Panc1 (cell line): ENCODE results near the gene LHPP. TPM values are rescaled to one million over a fixed set of nuclear protein-coding genes. Genes with fewer than 3 reads are reported as not detected.

Experiments
- ATAC-seq: fragments of 200-7000 bp; cut with Tn5 transposase; 2 replicates; pipeline ENCODE4 v1.9.1; 2020; ENCODE audit warnings: mild to moderate bottlenecking, moderate library complexity
- BruUV-seq: library from RNA; stranded (reverse); fragments of 400-500 nt; replicated peaks from 2 replicates; lab custom pipeline; 2021; lab: Mats Ljungman, UMichigan
- CTCF ChIA-PET: fragments of 300-600 bp; sonication (Branson Sonifier 250); formaldehyde crosslinking; loops from one replicate; lab custom pipeline; 2022; ENCODE audit warnings: antibody characterized with exemption; lab: Charles Lee
- POLR2A ChIA-PET: fragments of 300-600 bp; sonication (Branson Sonifier 250); formaldehyde crosslinking; loops from one replicate; lab custom pipeline; 2022; ENCODE audit warnings: antibody characterized with exemption; lab: Charles Lee
- DNase-seq: peaks from one replicate; pipeline ENCODE4 v3.0.0-alpha.2; 2010; ENCODE audit warnings: low read depth, low spot score
- H3K27ac ChIP-seq: 2 replicates; pipeline ENCODE4 v1.5.1; 2011; ENCODE audit warnings: mild to moderate bottlenecking, low read length, inconsistent platforms
- H3K27me3 ChIP-seq: fragments of 200-500 bp; sonication (Bioruptor generic); 2 replicates; pipeline ENCODE4 v1.6.0; 2014; ENCODE audit warnings: low read length, inconsistent platforms; ENCODE audit not compliant: control insufficient read depth, insufficient read depth
- H3K36me3 ChIP-seq: fragments of 200-500 bp; sonication (Bioruptor generic); 2 replicates; pipeline ENCODE4 v1.5.1; 2014; ENCODE audit warnings: inconsistent platforms, mild to moderate bottlenecking, low read length, moderate library complexity; ENCODE audit not compliant: control insufficient read depth, insufficient read depth
- H3K4me1 ChIP-seq: 2 replicates; pipeline ENCODE4 v1.5.1; 2011; ENCODE audit warnings: inconsistent platforms, mild to moderate bottlenecking, low read length, moderate library complexity; ENCODE audit not compliant: control insufficient read depth, insufficient read depth
- H3K4me3 ChIP-seq, 2 experiments: 2 replicates each; pipeline ENCODE4 v1.5.1; 2011 to 2012; ENCODE audit warnings: low read depth in 2 of 2, low read length in 2 of 2, mild to moderate bottlenecking in 2 of 2, inconsistent platforms in 1 of 2, moderate library complexity in 1 of 2
- H3K9me3 ChIP-seq: fragments of 200-500 bp; sonication (Bioruptor generic); 2 replicates; pipeline ENCODE4 v1.5.1; 2014; ENCODE audit warnings: low read depth, mild to moderate bottlenecking, inconsistent platforms, low read length, moderate library complexity; ENCODE audit not compliant: control insufficient read depth, insufficient read depth
- POLR2AphosphoS5 ChIP-seq: IDR thresholded peaks from 2 replicates; pipeline ENCODE4 v1.6.1; 2012; ENCODE audit warnings: mild to moderate bottlenecking, low read depth, low read length, moderate library complexity
- SIN3A ChIP-seq: IDR thresholded peaks from 2 replicates; pipeline ENCODE4 v1.6.1; 2012; ENCODE audit warnings: low read depth, mild to moderate bottlenecking, low read length, moderate library complexity, borderline replicate concordance; ENCODE audit not compliant: insufficient read depth
- TCF7L2 ChIP-seq: IDR thresholded peaks from 2 replicates; pipeline ENCODE4 v1.6.1; 2011; ENCODE audit warnings: mild to moderate bottlenecking, low read depth, low read length, inconsistent platforms
- in situ Hi-C: cut with HindIII; loops from 2 replicates; pipeline ENCODE4 v1.10.0; 2016; ENCODE audit warnings: low sequenced_read_pairs, low pct_unique_long_range_greater_than_20kb
- intact Hi-C: fragments of 100-400 bp; cut with micrococcal nuclease; formaldehyde crosslinking; loops from one replicate; pipeline ENCODE4 v1.10.0; 2022; ENCODE audit not compliant: unreplicated experiment
- total RNA-seq: library from RNA; stranded (reverse); gene quantifications from one replicate; pipeline ENCODE4 v1.2.1, GENCODE V29; 2021; ENCODE audit not compliant: unreplicated experiment
- TF ChIP-seq, protein P1 (sequence below): fragments of 450-650 bp; IDR thresholded peaks from 2 replicates; pipeline ENCODE4 v1.5.1; 2017; ENCODE audit warnings: mild to moderate bottlenecking
- TF ChIP-seq, protein P2 (sequence below), 2 experiments: IDR thresholded peaks; 2 replicates each; pipeline ENCODE4 v1.6.1; 2011 to 2012; ENCODE audit warnings: low read depth in 2 of 2, control low read depth in 1 of 2, low read length in 1 of 2, mild to moderate bottlenecking in 1 of 2, moderate library complexity in 1 of 2; ENCODE audit not compliant: insufficient read depth in 1 of 2

Gene LHPP
- total RNA-seq, 1 experiment from 2014 or later = 15.0 TPM

DNA sequence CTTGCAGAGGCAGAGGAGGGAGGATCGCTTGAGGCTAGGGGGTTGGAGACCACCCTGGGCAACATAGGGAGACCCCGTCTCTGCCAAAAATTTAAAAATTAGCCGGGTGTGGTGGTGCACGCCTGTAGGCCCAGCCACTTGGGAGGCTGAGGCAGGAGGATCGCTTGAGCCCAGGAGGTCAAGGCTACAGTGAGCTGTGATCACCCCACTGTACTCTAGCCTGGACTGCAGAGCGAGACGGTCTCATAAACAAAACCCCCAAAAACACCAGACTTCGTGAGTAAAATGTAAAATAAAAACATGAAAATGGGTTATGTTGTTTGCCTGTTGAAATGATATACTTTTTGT lies 699 bp downstream of the LHPP start:
- H3K27ac ChIP-seq = peak overlapping the region; percentile 18; the same call in 1 of the 2 replicates
- POLR2A ChIA-PET = no interaction called here

DNA sequence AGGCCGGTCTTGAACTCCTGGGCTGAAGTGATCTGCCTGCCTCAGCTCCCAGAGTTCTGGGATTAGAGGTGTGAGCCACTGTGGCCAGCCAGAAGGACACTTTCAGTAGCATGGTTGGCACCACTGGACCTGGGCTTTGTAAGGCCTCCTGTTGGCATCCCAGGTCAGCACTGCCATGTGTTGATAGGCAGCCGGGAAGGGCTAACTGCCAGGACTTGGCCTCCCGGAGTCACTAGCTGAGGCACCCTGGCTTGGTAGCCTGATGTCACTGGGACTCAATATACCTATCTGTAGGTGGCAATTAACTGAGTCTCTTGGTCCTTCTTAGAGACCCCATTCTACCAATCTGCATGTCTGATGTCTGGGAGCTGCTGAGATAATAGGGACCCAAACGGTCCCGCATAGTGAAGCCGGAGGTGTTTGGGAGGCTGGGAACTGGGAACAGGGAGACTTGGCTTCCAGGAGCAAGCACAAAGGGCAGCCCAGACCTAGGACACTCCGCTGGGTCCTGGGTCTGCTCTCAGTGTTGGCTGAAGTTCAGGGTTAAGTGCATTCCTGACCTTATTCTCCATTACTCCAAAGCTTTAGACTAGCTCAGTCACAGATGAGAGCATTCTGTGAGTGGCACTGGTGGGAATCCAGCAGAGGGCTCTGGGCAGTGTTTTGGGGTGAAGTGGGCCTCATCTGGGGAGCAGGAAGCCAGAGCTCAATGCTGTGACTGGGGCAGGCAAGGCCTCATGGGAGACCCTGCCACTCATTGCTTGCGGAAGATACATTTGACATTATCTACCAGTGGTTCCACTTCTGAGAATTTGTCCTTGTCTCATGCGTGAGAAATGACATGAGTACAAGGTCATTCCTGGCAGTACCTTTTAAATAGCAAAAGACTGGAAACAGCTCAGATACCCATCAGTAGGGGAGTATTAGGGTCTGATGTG lies 2.7 kb downstream of the LHPP start:
- H3K36me3 ChIP-seq = no peaks in the 10 kb centered on the region
- DNase-seq (no peak), ATAC-seq (no peak)
- intact Hi-C loops = no loop called here
- H3K4me1 ChIP-seq = peaks cover 4% of the 10 kb centered on the region; the same call in 1 of the 2 replicates
- in situ Hi-C loops = no loop called here
- TF ChIP-seq, protein P1, sequence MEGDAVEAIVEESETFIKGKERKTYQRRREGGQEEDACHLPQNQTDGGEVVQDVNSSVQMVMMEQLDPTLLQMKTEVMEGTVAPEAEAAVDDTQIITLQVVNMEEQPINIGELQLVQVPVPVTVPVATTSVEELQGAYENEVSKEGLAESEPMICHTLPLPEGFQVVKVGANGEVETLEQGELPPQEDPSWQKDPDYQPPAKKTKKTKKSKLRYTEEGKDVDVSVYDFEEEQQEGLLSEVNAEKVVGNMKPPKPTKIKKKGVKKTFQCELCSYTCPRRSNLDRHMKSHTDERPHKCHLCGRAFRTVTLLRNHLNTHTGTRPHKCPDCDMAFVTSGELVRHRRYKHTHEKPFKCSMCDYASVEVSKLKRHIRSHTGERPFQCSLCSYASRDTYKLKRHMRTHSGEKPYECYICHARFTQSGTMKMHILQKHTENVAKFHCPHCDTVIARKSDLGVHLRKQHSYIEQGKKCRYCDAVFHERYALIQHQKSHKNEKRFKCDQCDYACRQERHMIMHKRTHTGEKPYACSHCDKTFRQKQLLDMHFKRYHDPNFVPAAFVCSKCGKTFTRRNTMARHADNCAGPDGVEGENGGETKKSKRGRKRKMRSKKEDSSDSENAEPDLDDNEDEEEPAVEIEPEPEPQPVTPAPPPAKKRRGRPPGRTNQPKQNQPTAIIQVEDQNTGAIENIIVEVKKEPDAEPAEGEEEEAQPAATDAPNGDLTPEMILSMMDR = no peak
- TF ChIP-seq SIN3A = no peak
- no peak for TF ChIP-seq TCF7L2
- TF ChIP-seq, protein P2, sequence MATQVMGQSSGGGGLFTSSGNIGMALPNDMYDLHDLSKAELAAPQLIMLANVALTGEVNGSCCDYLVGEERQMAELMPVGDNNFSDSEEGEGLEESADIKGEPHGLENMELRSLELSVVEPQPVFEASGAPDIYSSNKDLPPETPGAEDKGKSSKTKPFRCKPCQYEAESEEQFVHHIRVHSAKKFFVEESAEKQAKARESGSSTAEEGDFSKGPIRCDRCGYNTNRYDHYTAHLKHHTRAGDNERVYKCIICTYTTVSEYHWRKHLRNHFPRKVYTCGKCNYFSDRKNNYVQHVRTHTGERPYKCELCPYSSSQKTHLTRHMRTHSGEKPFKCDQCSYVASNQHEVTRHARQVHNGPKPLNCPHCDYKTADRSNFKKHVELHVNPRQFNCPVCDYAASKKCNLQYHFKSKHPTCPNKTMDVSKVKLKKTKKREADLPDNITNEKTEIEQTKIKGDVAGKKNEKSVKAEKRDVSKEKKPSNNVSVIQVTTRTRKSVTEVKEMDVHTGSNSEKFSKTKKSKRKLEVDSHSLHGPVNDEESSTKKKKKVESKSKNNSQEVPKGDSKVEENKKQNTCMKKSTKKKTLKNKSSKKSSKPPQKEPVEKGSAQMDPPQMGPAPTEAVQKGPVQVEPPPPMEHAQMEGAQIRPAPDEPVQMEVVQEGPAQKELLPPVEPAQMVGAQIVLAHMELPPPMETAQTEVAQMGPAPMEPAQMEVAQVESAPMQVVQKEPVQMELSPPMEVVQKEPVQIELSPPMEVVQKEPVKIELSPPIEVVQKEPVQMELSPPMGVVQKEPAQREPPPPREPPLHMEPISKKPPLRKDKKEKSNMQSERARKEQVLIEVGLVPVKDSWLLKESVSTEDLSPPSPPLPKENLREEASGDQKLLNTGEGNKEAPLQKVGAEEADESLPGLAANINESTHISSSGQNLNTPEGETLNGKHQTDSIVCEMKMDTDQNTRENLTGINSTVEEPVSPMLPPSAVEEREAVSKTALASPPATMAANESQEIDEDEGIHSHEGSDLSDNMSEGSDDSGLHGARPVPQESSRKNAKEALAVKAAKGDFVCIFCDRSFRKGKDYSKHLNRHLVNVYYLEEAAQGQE (IDR thresholded peaks at IDR 0.05; ENCODE audit: insufficient read depth in 1 of 2, low read depth in 2 of 2, low read length in 1 of 2) = no peak
- no peak for TF ChIP-seq POLR2AphosphoS5
- H3K27ac ChIP-seq = no peak overlapping the region
- ChIA-PET POLR2A (no interaction called here), CTCF (no interaction called here)
- H3K27me3 ChIP-seq = no peaks in the 10 kb centered on the region
- no peak overlapping the region for H3K4me3 ChIP-seq
- no peaks in the 10 kb centered on the region for H3K9me3 ChIP-seq
- BruUV-seq = no TSS peak

More for the DNA sequence above, 699 bp downstream of the LHPP start:
- in situ Hi-C loops (no loop called here), intact Hi-C loops (no loop called here)
- Histone ChIP-seq H3K36me3 (no peaks in the 10 kb centered on the region), H3K9me3 (no peaks in the 10 kb centered on the region), H3K4me1 (peaks cover 4% of the 10 kb centered on the region; the same call in 1 of the 2 replicates), H3K27me3 (no peaks in the 10 kb centered on the region), H3K4me3 (peak overlapping the region; percentile 61 to 73)
- ATAC-seq (no peak), DNase-seq (no peak)
- CTCF ChIA-PET = no interaction called here
- TF ChIP-seq, protein P2 (IDR thresholded peaks at IDR 0.05; ENCODE audit: insufficient read depth in 1 of 2, low read depth in 2 of 2, low read length in 1 of 2) = no peak
- TF ChIP-seq, protein P1 = no peak
- TF ChIP-seq SIN3A (no peak), POLR2AphosphoS5 (no peak), TCF7L2 (no peak)
- no TSS peak for BruUV-seq
